ENCODE results near the gene ENO4.

Gene ENO4

GRCh38 chr10:116891208-116891607, 41.9 kb downstream of the ENO4 start:
- Histone ChIP-seq H3K4me3 (ENCODE audit: low read depth, low read length) (no peak overlapping the region), H3K4me1 (no peaks in the 10 kb centered on the region), H3K27me3 (peaks cover 30% of the 10 kb centered on the region), H3K36me3 (no peaks in the 10 kb centered on the region), H3K9me3 (no peaks in the 10 kb centered on the region)
- TF ChIP-seq CTCF (IDR thresholded peaks at IDR 0.05; ENCODE audit: low read depth, low read length) = no peak
- DNase-seq = peak; percentile 31

- TF ChIP-seq CTCF (IDR thresholded peaks at IDR 0.05; ENCODE audit: low read depth, low read length) = no peak
- Histone ChIP-seq H3K4me3 (ENCODE audit: low read depth, low read length) (no peak overlapping the region), H3K27me3 (peaks cover 26% of the 10 kb centered on the region), H3K36me3 (no peaks in the 10 kb centered on the region), H3K9me3 (no peaks in the 10 kb centered on the region), H3K4me1 (no peaks in the 10 kb centered on the region)
- no peak for DNase-seq
These were observed 43.8 kb downstream of the ENO4 start for GRCh38 chr10:116892907-116893685.

GRCh38 chr10:116893686-116894037, 44.4 kb downstream of the ENO4 start:
- DNase-seq = no peak
- TF ChIP-seq CTCF (IDR thresholded peaks at IDR 0.05; ENCODE audit: low read depth, low read length) = no peak
- H3K9me3 ChIP-seq = no peaks in the 10 kb centered on the region
- no peaks in the 10 kb centered on the region for H3K36me3 ChIP-seq
- no peak overlapping the region for H3K4me3 ChIP-seq (ENCODE audit: low read depth, low read length)
- no peaks in the 10 kb centered on the region for H3K4me1 ChIP-seq
- peaks cover 26% of the 10 kb centered on the region for H3K27me3 ChIP-seq

GRCh38 chr10:116899626-116900025, 50.3 kb downstream of the ENO4 start:
- no peak for DNase-seq
- Histone ChIP-seq H3K4me3 (ENCODE audit: low read depth, low read length) (no peak overlapping the region), H3K27me3 (no peaks in the 10 kb centered on the region), H3K9me3 (no peaks in the 10 kb centered on the region), H3K36me3 (no peaks in the 10 kb centered on the region), H3K4me1 (no peaks in the 10 kb centered on the region)
- no peak for TF ChIP-seq CTCF (IDR thresholded peaks at IDR 0.05; ENCODE audit: low read depth, low read length)

- TF ChIP-seq CTCF (IDR thresholded peaks at IDR 0.05; ENCODE audit: low read depth, low read length) = no peak
- H3K36me3 ChIP-seq = no peaks in the 10 kb centered on the region
- H3K27me3 ChIP-seq = no peaks in the 10 kb centered on the region
- no peaks in the 10 kb centered on the region for H3K9me3 ChIP-seq
- DNase-seq = no peak
- H3K4me1 ChIP-seq = no peaks in the 10 kb centered on the region
- H3K4me3 ChIP-seq (ENCODE audit: low read depth, low read length) = no peak overlapping the region
These were observed 56.5 kb downstream of the ENO4 start for GRCh38 chr10:116905845-116906210.

GRCh38 chr10:116907245-116907987, 58.1 kb downstream of the ENO4 start:
- no peak for DNase-seq
- H3K4me3 ChIP-seq (ENCODE audit: low read depth, low read length) = no peak overlapping the region
- H3K9me3 ChIP-seq = no peaks in the 10 kb centered on the region
- no peaks in the 10 kb centered on the region for H3K4me1 ChIP-seq
- TF ChIP-seq CTCF (IDR thresholded peaks at IDR 0.05; ENCODE audit: low read depth, low read length) = no peak
- H3K36me3 ChIP-seq = no peaks in the 10 kb centered on the region
- no peaks in the 10 kb centered on the region for H3K27me3 ChIP-seq

All from BE2C (cell line).